ENCODE results near the gene C1QA.

GRCh38 chr1:22688466-22688865 is 52.0 kb downstream of the C1QA start:
- no peak for TF ChIP-seq CTBP1 (IDR thresholded peaks at IDR 0.05; ENCODE audit: borderline replicate concordance)
- no peak for TF ChIP-seq ELF4 (IDR thresholded peaks at IDR 0.05)
- TF ChIP-seq SP1 (IDR thresholded peaks at IDR 0.05): no peak
- TF ChIP-seq ARNT (IDR thresholded peaks at IDR 0.05): no peak
- TF ChIP-seq ZNF384 (IDR thresholded peaks at IDR 0.05): no peak
- no peak for TF ChIP-seq HDGF (IDR thresholded peaks at IDR 0.05; ENCODE audit: borderline replicate concordance)
- TF ChIP-seq SUZ12 (IDR thresholded peaks at IDR 0.05): no peak
- TF ChIP-seq NFRKB (IDR thresholded peaks at IDR 0.05): no peak
- no peak for TF ChIP-seq BHLHE40 (IDR thresholded peaks at IDR 0.05; ENCODE audit: borderline replicate concordance)
- TF ChIP-seq LEF1 (IDR thresholded peaks at IDR 0.05; ENCODE audit: borderline replicate concordance): no peak
- TF ChIP-seq TARDBP (IDR thresholded peaks at IDR 0.05): no peak
- TF ChIP-seq L3MBTL2 (conservative IDR thresholded peaks at IDR 0.05): no peak
